Measurements from ENCODE around the gene RABAC1.

The RABAC1 gene

DNA sequence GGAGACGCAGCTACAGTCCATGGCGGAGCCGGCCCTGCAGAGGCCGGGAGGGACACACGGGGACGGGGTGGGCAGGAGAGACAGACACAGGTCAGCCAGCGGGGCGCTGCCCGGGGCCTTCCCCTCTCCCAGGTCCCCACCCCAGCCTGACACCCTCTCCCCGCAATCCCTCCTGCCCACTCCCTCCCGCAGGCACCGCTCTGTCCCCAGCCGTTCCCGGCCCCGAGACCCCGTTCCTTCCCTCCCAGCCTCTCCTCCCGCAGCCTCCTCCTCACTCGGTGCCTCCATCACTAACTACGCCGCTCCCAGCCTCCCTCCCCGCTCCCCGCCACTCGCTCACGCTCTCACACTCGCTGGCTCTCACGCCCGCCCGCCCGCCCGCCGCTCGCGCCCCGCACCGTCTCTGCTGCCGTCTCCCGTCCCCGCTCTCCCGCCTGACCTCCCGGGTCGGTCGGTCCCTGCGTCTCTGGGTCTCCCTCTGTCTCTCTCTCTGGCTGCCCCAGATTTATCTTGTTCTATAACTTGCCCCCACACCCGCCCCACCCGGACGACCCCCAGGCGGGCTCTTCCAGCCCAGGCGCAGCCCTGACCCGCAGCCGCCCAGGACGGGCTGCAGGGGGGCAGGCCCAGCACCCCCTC, 46.1 kb downstream of the RABAC1 start:
- H3K4me3 ChIP-seq (ENCODE audit: low read depth, low read length): no peak overlapping the region
- TF ChIP-seq, protein P1, sequence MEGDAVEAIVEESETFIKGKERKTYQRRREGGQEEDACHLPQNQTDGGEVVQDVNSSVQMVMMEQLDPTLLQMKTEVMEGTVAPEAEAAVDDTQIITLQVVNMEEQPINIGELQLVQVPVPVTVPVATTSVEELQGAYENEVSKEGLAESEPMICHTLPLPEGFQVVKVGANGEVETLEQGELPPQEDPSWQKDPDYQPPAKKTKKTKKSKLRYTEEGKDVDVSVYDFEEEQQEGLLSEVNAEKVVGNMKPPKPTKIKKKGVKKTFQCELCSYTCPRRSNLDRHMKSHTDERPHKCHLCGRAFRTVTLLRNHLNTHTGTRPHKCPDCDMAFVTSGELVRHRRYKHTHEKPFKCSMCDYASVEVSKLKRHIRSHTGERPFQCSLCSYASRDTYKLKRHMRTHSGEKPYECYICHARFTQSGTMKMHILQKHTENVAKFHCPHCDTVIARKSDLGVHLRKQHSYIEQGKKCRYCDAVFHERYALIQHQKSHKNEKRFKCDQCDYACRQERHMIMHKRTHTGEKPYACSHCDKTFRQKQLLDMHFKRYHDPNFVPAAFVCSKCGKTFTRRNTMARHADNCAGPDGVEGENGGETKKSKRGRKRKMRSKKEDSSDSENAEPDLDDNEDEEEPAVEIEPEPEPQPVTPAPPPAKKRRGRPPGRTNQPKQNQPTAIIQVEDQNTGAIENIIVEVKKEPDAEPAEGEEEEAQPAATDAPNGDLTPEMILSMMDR (IDR thresholded peaks at IDR 0.05; ENCODE audit: control insufficient read depth, extremely low read depth, insufficient read depth): no peak
- DNase-seq (ENCODE audit: low read depth): no peak

DNA sequence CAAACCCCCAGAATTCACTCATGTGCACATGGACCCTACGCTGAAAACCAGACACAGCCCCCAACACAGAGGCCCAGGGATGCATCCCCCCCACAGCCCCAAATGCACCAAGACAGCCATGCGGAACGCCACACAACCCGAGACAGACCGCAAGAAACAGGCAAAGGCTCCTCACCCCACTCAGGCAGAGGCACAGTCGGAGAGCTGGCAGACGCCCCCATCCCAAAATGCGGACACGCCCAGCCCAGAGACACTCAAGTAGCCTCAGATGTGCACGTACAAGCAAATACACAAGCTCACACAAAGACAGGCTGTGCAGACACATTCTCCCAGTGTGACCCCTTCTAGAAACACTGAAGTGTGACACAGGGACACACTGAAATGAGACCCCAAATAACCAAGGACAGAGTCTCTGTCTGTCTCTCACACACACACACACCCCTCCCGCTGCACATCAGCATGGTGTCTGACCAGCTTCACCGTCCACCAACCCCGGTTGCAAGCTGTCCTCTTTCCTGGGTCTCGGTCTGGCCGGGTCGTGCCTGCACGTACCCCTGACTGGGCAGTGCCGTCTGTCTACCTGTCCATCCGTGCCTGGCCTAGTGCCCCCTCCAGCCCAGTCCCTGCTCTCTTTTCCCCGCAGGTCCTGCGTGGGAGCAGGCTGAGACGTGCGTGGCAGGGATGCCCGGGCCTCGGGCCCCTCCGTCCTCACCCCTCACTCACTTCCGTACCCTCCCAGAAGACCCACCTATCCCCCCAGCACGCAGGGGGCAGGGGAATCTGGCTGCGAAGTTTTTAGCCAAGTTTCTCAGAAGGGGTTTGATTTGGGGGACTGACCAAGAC, 47.0 kb downstream of the RABAC1 start:
- no peak overlapping the region for H3K4me3 ChIP-seq (ENCODE audit: low read depth, low read length)
- no peak for DNase-seq (ENCODE audit: low read depth)
- TF ChIP-seq, protein P1 (IDR thresholded peaks at IDR 0.05; ENCODE audit: control insufficient read depth, extremely low read depth, insufficient read depth): no peak

DNA sequence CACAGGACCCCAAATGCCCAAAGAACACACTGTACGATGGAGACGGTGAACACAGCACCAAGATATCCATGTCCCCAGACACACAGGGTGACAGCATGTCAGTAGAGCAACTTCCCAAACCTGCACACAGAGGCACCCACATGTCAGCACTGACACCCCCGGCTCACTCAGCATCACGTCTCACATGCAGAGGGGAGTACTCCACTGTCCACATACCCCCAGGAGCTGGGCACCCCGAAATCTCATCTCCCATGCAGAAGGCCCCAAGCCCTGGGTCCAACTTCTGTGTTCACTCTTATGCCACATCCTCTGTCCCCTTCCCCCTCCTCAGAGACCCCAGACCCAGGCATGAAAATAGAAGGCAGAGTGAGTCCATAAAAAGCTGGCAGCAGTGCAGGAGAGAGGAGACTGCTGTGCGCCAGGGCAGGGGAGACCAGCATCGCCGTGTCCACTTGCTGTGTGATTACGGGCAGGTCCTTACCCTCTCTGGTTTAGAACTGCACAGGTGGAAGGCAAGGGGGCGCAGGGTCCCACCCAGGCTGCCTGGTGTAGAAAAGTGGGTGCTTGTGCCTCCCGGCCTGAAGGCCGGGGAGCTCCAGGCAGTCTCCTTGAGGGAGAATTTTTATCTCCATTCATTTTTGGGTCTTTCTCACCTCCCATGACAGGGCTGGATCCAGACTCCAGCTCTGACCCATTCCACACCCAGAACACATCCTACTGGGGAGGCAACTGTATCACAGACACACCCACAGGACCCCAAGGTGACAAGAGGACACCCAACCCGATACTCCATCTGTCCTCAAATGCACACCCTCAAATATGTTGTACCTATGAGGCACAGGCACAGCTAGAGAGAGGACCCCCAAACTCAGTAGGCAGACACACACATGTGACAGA, 47.9 kb downstream of the RABAC1 start:
- no peak for DNase-seq (ENCODE audit: low read depth)
- TF ChIP-seq, protein P1 (IDR thresholded peaks at IDR 0.05; ENCODE audit: control insufficient read depth, extremely low read depth, insufficient read depth): no peak
- H3K4me3 ChIP-seq (ENCODE audit: low read depth, low read length): no peak overlapping the region

DNA sequence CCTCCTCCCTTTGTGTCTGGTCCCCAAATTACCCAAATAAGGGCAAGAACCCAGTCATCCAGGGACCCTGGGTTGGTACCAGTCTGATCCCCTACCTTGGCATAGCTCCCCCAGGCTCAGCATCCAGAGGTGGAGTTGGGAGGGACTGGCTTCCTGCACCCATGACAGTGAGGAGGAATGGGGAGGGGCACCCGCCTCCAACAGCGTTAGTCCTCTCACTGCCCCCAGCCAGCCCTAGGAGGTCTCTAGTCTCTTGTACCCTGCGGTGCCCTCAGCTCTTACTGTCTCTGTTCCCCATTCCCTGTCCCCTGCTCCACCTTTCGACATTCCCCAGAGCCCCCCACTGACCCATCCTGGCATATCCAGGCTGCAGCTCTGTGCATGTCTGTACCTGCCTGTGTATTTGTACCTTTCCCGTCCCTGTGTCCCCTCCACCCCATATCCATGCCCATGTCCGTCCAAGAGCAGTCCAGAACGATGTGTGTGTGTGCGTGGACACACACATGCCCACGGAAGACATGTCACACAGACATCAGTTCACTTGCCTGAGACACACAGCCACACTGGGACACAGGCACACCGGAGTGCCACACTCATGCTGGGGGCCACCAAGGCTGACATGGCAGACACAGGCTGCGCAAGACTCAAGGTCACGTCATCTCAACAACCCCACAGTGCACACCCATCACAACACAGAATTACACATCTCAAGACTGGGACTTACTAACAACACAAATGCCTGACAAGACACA, 48.7 kb downstream of the RABAC1 start:
- no peak for DNase-seq (ENCODE audit: low read depth)

DNA sequence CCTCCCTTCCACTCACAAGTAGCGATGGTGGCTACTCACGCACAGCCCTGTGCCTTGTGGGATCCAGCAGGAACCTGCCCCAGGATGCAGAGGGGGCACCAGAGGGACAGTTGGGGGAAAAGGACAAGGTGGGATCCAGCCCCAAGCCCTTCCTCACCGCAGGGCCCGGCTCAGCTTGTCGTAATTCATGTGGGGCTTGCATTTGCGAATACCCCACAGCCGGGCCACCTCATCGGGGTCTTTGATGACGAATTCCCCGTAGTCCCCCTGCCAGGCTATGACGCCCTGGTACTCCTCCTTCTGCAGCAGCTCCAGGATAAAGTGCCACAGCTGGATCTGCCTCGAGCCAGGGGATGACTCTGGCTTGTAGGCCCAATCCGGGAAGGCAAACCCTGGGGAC, 49.4 kb downstream of the RABAC1 start:
- TF ChIP-seq, protein P1 (IDR thresholded peaks at IDR 0.05; ENCODE audit: control insufficient read depth, extremely low read depth, insufficient read depth): no peak
- no peak for DNase-seq (ENCODE audit: low read depth)
- H3K4me3 ChIP-seq (ENCODE audit: low read depth, low read length): no peak overlapping the region

More for the DNA sequence above, 48.7 kb downstream of the RABAC1 start:
- H3K4me3 ChIP-seq (ENCODE audit: low read depth, low read length): no peak overlapping the region
- TF ChIP-seq, protein P1 (IDR thresholded peaks at IDR 0.05; ENCODE audit: control insufficient read depth, extremely low read depth, insufficient read depth): no peak

Data from LNCaP clone FGC (cell line).